GM10266 (cell line): ENCODE measurements around the gene GP1BB.

Experiments
- DNase-seq: peaks from one replicate; pipeline ENCODE4 v3.0.0; 2012; ENCODE audit errors: extremely low spot score
- TF ChIP-seq, protein P1 (sequence below): IDR thresholded peaks from 2 replicates; pipeline ENCODE4 v1.5.1; 2012; ENCODE audit warnings: mild to moderate bottlenecking, low read depth; ENCODE audit not compliant: control insufficient read depth, insufficient read depth; ENCODE audit errors: missing control alignments

The GP1BB gene

DNA sequence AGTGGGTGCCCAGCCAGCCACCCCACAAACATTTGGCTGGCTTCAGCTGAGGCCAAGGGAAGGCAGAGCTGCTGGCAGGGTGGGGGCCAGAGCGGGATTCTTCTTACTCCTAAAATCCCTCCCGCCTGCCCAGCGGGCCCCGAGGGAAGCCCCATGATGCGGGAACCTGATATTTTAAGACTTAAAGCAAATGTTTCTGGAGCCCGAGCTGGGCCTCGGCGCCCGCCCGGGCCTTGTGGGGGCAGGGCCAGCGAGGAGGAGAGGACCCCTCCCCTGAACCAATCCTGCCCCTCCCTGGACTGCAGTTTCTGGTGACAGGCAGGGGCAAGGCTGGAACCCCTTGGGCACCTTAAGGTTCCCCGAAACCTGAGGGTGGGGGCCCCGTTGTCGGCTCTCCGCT is 17.2 kb downstream of the GP1BB start:
- TF ChIP-seq, protein P1, sequence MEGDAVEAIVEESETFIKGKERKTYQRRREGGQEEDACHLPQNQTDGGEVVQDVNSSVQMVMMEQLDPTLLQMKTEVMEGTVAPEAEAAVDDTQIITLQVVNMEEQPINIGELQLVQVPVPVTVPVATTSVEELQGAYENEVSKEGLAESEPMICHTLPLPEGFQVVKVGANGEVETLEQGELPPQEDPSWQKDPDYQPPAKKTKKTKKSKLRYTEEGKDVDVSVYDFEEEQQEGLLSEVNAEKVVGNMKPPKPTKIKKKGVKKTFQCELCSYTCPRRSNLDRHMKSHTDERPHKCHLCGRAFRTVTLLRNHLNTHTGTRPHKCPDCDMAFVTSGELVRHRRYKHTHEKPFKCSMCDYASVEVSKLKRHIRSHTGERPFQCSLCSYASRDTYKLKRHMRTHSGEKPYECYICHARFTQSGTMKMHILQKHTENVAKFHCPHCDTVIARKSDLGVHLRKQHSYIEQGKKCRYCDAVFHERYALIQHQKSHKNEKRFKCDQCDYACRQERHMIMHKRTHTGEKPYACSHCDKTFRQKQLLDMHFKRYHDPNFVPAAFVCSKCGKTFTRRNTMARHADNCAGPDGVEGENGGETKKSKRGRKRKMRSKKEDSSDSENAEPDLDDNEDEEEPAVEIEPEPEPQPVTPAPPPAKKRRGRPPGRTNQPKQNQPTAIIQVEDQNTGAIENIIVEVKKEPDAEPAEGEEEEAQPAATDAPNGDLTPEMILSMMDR, result no peak
- DNase-seq, result no peak

DNA sequence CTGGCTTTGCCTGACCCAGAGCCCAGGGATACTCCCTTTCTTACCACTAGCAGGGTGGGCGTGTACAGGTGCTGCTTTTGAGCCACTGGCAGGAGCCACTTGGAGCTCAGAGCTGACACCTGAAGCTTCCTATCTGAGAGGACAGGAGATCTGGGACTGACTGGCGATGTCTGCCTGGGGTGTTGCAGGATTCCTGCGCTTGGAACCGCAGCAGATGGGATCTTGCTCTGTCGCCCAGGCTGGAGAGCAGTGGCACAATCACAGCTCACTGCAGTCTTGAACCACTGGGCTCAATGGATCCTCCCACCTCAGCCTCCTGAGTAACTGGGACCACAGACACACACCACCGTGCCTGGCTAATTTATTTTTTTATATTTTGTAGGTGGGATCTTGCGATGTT is 17.7 kb downstream of the GP1BB start:
- DNase-seq, result no peak
- TF ChIP-seq, protein P1, result no peak

DNA sequence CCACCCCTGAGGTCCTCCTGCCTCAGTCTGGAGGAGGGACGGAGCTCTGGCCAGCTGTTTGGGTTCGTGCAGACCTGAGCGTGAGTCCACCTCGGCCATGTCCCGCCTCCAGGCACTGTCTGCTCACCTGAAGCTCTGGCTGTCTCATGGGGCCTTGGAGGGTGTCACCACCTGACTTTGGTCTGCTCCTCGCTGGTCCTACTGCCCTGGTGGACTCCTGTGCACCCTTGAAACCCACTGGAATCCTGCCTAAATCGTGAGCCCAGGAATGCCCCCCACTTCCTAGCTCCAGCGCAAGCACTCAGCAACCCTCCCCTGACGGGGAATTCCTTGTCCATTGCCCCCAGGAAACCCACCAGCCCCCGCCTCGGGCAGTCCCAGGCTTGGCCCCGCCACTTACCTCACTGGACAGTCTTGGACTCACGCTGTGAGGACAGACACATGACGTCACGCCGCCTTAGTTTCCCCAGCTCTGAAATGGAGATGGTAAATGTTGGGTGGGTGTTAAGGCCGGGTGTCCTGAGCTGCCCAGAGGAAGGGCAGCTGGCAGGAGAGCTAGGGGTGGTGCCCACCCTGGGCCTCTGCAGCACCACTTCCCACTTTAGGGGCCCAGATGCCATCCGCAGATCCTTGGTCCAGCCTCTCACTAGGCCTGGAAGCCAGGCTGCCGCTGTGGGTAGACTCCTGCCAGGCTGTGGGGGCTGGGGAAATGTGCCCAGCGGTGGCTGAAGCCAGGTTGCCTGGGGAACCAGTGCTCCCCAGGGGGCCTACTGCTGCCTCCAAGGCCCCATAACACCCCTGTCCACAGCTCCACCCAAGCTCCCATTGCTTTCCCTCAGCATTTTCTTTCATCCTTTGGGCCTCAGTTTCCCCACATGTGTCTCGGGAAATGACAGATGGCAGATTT is 19.1 kb downstream of the GP1BB start:
- TF ChIP-seq, protein P1, result no peak
- DNase-seq, result no peak

DNA sequence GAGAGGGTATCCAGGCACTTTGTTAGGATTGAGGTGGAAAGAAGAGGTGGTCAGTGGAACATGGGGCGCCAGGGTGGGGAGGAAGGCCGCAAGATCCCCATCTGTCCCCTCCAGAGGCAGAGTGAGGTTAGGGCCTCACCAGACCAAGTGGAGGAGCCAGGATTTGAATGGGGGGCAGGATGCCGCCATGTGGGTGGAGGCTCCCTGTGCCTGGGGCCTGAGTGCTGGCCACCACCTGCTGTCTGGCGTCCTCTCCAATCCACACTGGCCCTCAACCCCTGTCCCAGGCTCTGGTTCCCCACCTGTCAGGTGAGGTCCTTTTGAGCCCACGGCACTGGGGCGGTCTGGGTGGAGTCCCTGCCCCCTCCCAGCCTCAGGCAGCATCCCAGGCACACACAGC is 19.7 kb downstream of the GP1BB start:
- no peak for DNase-seq
- TF ChIP-seq, protein P1, result no peak

DNA sequence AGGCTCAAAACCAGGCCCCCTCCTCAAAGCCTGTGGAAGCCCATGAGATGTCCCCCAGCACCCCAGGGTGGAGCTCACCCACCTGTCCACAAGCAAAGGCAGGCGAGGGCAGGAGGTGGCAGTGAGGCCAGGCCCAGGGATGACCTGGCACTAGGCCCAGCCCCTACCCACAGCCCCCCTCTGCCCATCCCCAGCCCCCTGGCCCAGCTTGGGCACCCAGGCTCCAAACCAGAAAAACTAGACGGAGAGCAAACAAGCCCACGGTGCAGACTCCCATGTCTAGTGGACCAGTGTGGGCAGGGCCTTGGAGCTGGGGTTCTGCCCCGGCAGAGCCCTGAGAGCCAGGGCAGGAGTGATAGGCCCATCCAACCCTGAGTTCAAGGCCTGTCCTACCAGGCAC is 20.3 kb downstream of the GP1BB start:
- DNase-seq, result no peak
- TF ChIP-seq, protein P1, result no peak

DNA sequence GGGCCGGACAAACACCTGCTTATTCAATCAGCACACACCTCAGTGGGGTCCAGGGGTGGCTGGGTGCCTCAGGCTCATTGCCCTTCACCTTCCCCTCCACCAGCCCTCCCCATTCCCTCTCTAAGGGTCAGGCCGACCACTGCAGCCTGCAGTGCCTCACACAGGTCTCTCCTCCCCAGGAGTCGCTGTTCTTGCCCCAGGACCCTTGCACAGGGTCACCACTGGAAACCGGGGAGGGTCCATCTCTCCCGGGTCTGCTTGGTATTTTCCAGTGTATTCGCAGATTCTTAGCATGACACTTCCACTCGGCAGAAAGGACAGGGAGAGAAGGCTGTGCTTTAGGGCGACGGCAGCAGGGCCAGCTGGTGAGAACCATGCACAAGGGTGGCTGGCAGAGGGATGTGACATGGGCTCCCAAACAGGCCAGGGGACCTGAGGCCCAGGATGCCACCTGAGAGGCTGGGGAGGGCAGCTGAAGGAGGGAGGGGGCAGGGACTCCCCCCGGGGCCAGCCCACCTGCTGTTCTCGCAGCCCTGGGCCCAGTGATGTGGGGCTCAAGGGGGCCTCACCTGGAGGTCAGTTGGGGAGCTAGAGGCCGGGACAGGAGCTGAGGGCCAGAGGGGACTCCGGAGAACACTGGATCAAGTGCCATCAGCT is 21.1 kb downstream of the GP1BB start:
- TF ChIP-seq, protein P1, result no peak
- DNase-seq, result no peak
